ENCODE data around the gene NAT9.

Gene NAT9

GRCh38 chr17:74780443-74781238 is 4.5 kb upstream of the NAT9 start:
- Mint-ChIP-seq H3K36me3 (ENCODE audit: insufficient read depth) (peaks cover 20% of the 10 kb centered on the region), H3K4me3 (peak overlapping the region; percentile 72 to 75), H3K9me3 (no peaks in the 10 kb centered on the region), H3K4me1 (ENCODE audit: low read depth in 2 of 2) (peaks cover 56% of the 10 kb centered on the region in 2 donors), H3K27me3 (no peaks in the 10 kb centered on the region), H3K27ac (peak overlapping the region; percentile 91 to 94)
- DNase-seq, result peak; percentile 25 to 37 (median 28)
- ATAC-seq (replicated peaks), result peak; percentile 34

- ATAC-seq (replicated peaks) (peak; percentile 71), DNase-seq (peak; percentile 59 to 66 (median 64))
- Mint-ChIP-seq H3K4me1 (ENCODE audit: low read depth in 2 of 2) (peaks cover 55 to 60% of the 10 kb centered on the region in 2 donors), H3K27me3 (no peaks in the 10 kb centered on the region), H3K36me3 (ENCODE audit: insufficient read depth) (peaks cover 20% of the 10 kb centered on the region), H3K27ac (peak overlapping the region; percentile 91 to 94), H3K9me3 (no peaks in the 10 kb centered on the region), H3K4me3 (peak overlapping the region; percentile 72 to 75)
These were observed 3.8 kb upstream of the NAT9 start for GRCh38 chr17:74779948-74780400.

GRCh38 chr17:74779501-74779900 is 3.4 kb upstream of the NAT9 start:
- H3K36me3 Mint-ChIP-seq (ENCODE audit: insufficient read depth), result peaks cover 20% of the 10 kb centered on the region
- ATAC-seq (replicated peaks), result no peak

GRCh38 chr17:74778960-74779359 is 2.8 kb upstream of the NAT9 start:
- H3K4me3 Mint-ChIP-seq, result no peak overlapping the region
- H3K27ac Mint-ChIP-seq, result peak overlapping the region in 1 of 2 donors; percentile 94
- no peaks in the 10 kb centered on the region for H3K27me3 Mint-ChIP-seq
- H3K9me3 Mint-ChIP-seq, result no peaks in the 10 kb centered on the region
- DNase-seq, result no peak
- H3K36me3 Mint-ChIP-seq (ENCODE audit: insufficient read depth), result peaks cover 20% of the 10 kb centered on the region
- peaks cover 51 to 55% of the 10 kb centered on the region in 2 donors for H3K4me1 Mint-ChIP-seq (ENCODE audit: low read depth in 2 of 2)
- no peak for ATAC-seq (replicated peaks)

More at GRCh38 chr17:74779501-74779900, 3.4 kb upstream of the NAT9 start:
- Mint-ChIP-seq H3K9me3 (no peaks in the 10 kb centered on the region), H3K27ac (peak overlapping the region; percentile 91 to 94), H3K4me3 (peak overlapping the region; percentile 72 to 75), H3K4me1 (ENCODE audit: low read depth in 2 of 2) (peaks cover 50 to 60% of the 10 kb centered on the region in 2 donors), H3K27me3 (no peaks in the 10 kb centered on the region)
- DNase-seq, result no peak

- ATAC-seq (replicated peaks) (no peak), DNase-seq (no peak)
- peaks cover 20% of the 10 kb centered on the region for H3K36me3 Mint-ChIP-seq (ENCODE audit: insufficient read depth)
- peak overlapping the region; percentile 96 to 100 for H3K4me3 Mint-ChIP-seq
- peaks cover 53% of the 10 kb centered on the region in 2 donors for H3K4me1 Mint-ChIP-seq (ENCODE audit: low read depth in 2 of 2)
- H3K9me3 Mint-ChIP-seq, result no peaks in the 10 kb centered on the region
- H3K27me3 Mint-ChIP-seq, result no peaks in the 10 kb centered on the region
- H3K27ac Mint-ChIP-seq, result no peak overlapping the region
These were observed 1.9 kb upstream of the NAT9 start for GRCh38 chr17:74777901-74778515.

GRCh38 chr17:74776990-74777389 is 845 bp upstream of the NAT9 start:
- DNase-seq, result no peak
- Mint-ChIP-seq H3K36me3 (ENCODE audit: insufficient read depth) (peaks cover 24% of the 10 kb centered on the region), H3K27me3 (no peaks in the 10 kb centered on the region), H3K4me3 (peak overlapping the region; percentile 96 to 100), H3K9me3 (no peaks in the 10 kb centered on the region), H3K4me1 (ENCODE audit: low read depth in 2 of 2) (peaks cover 57 to 58% of the 10 kb centered on the region in 2 donors), H3K27ac (peak overlapping the region in 1 of 2 donors; percentile 97)
- no peak for ATAC-seq (replicated peaks)

- Mint-ChIP-seq H3K9me3 (no peaks in the 10 kb centered on the region), H3K36me3 (ENCODE audit: insufficient read depth) (peaks cover 37% of the 10 kb centered on the region), H3K27me3 (no peaks in the 10 kb centered on the region), H3K4me1 (ENCODE audit: low read depth in 2 of 2) (peaks cover 51 to 54% of the 10 kb centered on the region in 2 donors), H3K4me3 (peak overlapping the region; percentile 96 to 100), H3K27ac (peak overlapping the region; percentile 94 to 97)
- DNase-seq (no peak), ATAC-seq (replicated peaks) (no peak)
These were observed 619 bp downstream of the NAT9 start for GRCh38 chr17:74775409-74776043.

GRCh38 chr17:74773871-74774286 is 2.3 kb downstream of the NAT9 start:
- H3K27ac Mint-ChIP-seq, result peak overlapping the region in 1 of 2 donors; percentile 93
- H3K4me3 Mint-ChIP-seq, result peak overlapping the region; percentile 18 to 25

GRCh38 chr17:74773414-74773813 is 2.7 kb downstream of the NAT9 start:
- Mint-ChIP-seq H3K27ac (peak overlapping the region; percentile 83 to 93), H3K4me3 (no peak overlapping the region), H3K9me3 (no peaks in the 10 kb centered on the region)

More at GRCh38 chr17:74773871-74774286, 2.3 kb downstream of the NAT9 start:
- Mint-ChIP-seq H3K9me3 (no peaks in the 10 kb centered on the region), H3K27me3 (no peaks in the 10 kb centered on the region), H3K36me3 (ENCODE audit: insufficient read depth) (peaks cover 50% of the 10 kb centered on the region), H3K4me1 (ENCODE audit: low read depth in 2 of 2) (peaks cover 48 to 56% of the 10 kb centered on the region in 2 donors)
- no peak for DNase-seq
- ATAC-seq (replicated peaks), result no peak

GRCh38 chr17:74772053-74772452 is 4.1 kb downstream of the NAT9 start:
- Mint-ChIP-seq H3K36me3 (ENCODE audit: insufficient read depth) (peaks cover 61% of the 10 kb centered on the region), H3K9me3 (no peaks in the 10 kb centered on the region), H3K4me1 (ENCODE audit: low read depth in 2 of 2) (peaks cover 50 to 55% of the 10 kb centered on the region in 2 donors), H3K4me3 (no peak overlapping the region), H3K27me3 (no peaks in the 10 kb centered on the region), H3K27ac (peak overlapping the region in 1 of 2 donors; percentile 93)
- ATAC-seq (replicated peaks) (no peak), DNase-seq (no peak)

More at GRCh38 chr17:74773414-74773813, 2.7 kb downstream of the NAT9 start:
- H3K36me3 Mint-ChIP-seq (ENCODE audit: insufficient read depth), result peaks cover 51% of the 10 kb centered on the region
- peaks cover 52 to 59% of the 10 kb centered on the region in 2 donors for H3K4me1 Mint-ChIP-seq (ENCODE audit: low read depth in 2 of 2)
- ATAC-seq (replicated peaks), result no peak
- no peaks in the 10 kb centered on the region for H3K27me3 Mint-ChIP-seq
- no peak for DNase-seq

GRCh38 chr17:74771319-74771914 is 4.7 kb downstream of the NAT9 start:
- Mint-ChIP-seq H3K36me3 (ENCODE audit: insufficient read depth) (peaks cover 66% of the 10 kb centered on the region), H3K27ac (peak overlapping the region in 1 of 2 donors; percentile 93)
- no peak for DNase-seq

GRCh38 chr17:74770498-74771318 is 5.4 kb downstream of the NAT9 start:
- Mint-ChIP-seq H3K27ac (peak overlapping the region; percentile 77 to 93), H3K9me3 (no peaks in the 10 kb centered on the region), H3K36me3 (ENCODE audit: insufficient read depth) (peaks cover 66% of the 10 kb centered on the region), H3K27me3 (no peaks in the 10 kb centered on the region), H3K4me3 (peak overlapping the region in 1 of 2 donors; percentile 10), H3K4me1 (ENCODE audit: low read depth in 2 of 2) (peaks cover 42 to 45% of the 10 kb centered on the region in 2 donors)
- ATAC-seq (replicated peaks) (peak; percentile 95), DNase-seq (peak; percentile 73 to 76 (median 74))

More at GRCh38 chr17:74771319-74771914, 4.7 kb downstream of the NAT9 start:
- H3K27me3 Mint-ChIP-seq, result no peaks in the 10 kb centered on the region
- peaks cover 49 to 50% of the 10 kb centered on the region in 2 donors for H3K4me1 Mint-ChIP-seq (ENCODE audit: low read depth in 2 of 2)
- no peaks in the 10 kb centered on the region for H3K9me3 Mint-ChIP-seq
- H3K4me3 Mint-ChIP-seq, result no peak overlapping the region
- ATAC-seq (replicated peaks), result no peak
